ENCODE data around the gene PHRF1. TPM values are rescaled to one million over a fixed set of nuclear protein-coding genes. Genes with fewer than 3 reads are reported as not detected.

The PHRF1 gene
- total RNA-seq, 4 donors from 2014 or later, result 5.0 to 45.8 (median 24.1) TPM

DNA sequence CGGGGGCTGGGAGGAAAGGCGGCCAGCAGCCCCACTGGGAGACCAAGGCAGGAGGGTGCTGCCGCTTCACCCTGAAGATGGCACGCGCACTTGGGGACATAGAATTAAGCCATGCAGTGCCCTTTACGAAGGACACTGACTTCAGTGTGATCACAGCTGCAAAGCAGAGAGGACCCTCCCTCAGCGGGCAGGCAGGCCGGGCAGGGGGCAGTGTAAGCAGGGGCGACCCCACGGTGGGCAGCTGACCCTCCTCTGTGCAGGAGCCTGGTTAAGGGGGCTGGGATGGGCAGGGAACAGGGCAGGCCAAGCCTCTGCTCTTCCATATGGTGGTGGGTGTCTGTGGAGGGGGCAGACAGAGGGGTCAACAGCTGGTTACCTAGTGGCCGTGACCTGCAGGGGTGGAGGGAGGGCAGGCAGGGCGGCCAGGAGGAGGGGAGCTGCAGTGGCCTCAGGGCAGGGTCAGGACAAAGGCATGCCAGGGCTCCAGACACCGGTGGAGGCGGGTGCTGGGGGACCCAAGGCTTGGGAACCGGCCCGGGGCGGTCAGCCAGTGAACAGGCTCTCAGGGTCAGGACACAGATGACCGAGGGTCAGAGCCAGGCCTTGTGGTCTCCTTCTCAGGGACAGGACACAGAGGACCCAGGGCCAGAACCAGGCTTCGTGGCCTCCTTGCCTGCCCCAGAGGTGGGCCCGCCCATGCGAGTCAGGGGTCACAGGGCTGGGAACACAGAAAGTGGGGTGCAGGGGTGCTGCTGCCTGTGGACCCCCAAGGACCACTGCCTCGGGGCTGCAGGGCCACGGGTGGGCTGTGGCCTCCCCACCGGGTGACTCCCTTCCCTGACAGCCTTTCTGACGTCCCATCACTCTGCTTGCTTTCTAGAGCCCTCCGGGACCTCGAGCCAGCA is 22.9 kb upstream of the PHRF1 start:
- Histone ChIP-seq H3K36me3 (no peaks in the 10 kb centered on the region), H3K27ac (no peak overlapping the region), H3K9me3 (no peaks in the 10 kb centered on the region), H3K4me1 (peaks cover 0 to 16% of the 10 kb centered on the region in 2 donors), H3K27me3 (peaks cover 27 to 29% of the 10 kb centered on the region in 2 donors), H3K4me3 (no peak overlapping the region)
- DNase-seq, result no peak
- intact Hi-C loops (cut with DNase I; ENCODE audit: low total_unique reads), result no loop called here
- TF ChIP-seq POLR2A (IDR thresholded peaks at IDR 0.05), result no peak
- TF ChIP-seq, protein P1, sequence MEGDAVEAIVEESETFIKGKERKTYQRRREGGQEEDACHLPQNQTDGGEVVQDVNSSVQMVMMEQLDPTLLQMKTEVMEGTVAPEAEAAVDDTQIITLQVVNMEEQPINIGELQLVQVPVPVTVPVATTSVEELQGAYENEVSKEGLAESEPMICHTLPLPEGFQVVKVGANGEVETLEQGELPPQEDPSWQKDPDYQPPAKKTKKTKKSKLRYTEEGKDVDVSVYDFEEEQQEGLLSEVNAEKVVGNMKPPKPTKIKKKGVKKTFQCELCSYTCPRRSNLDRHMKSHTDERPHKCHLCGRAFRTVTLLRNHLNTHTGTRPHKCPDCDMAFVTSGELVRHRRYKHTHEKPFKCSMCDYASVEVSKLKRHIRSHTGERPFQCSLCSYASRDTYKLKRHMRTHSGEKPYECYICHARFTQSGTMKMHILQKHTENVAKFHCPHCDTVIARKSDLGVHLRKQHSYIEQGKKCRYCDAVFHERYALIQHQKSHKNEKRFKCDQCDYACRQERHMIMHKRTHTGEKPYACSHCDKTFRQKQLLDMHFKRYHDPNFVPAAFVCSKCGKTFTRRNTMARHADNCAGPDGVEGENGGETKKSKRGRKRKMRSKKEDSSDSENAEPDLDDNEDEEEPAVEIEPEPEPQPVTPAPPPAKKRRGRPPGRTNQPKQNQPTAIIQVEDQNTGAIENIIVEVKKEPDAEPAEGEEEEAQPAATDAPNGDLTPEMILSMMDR (IDR thresholded peaks at IDR 0.05), result no peak

DNA sequence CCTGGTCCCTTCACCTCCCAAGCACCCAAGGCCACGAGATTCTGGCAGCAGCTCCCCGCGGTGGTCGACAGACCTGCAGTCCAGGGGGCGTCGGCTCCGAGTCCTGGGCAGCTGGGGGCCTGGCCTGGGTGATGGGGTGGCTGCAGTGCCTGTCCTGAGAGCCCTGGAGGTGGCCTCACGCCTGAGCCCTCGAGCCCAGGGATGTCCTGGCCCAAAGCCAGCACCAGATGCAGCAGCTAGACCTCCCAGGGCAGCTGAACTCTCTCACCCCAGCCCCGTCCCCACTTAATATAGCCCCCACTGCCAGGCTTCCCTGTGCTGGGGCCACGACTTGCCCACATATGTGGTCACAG is 22.3 kb upstream of the PHRF1 start:
- Histone ChIP-seq H3K4me3 (no peak overlapping the region), H3K36me3 (no peaks in the 10 kb centered on the region), H3K27ac (no peak overlapping the region), H3K9me3 (no peaks in the 10 kb centered on the region), H3K27me3 (peaks cover 27 to 29% of the 10 kb centered on the region in 2 donors), H3K4me1 (peaks cover 0 to 16% of the 10 kb centered on the region in 2 donors)
- intact Hi-C loops (cut with DNase I; ENCODE audit: low total_unique reads), result no loop called here
- no peak for DNase-seq
- TF ChIP-seq POLR2A (IDR thresholded peaks at IDR 0.05), result no peak
- TF ChIP-seq, protein P1 (IDR thresholded peaks at IDR 0.05), result no peak

DNA sequence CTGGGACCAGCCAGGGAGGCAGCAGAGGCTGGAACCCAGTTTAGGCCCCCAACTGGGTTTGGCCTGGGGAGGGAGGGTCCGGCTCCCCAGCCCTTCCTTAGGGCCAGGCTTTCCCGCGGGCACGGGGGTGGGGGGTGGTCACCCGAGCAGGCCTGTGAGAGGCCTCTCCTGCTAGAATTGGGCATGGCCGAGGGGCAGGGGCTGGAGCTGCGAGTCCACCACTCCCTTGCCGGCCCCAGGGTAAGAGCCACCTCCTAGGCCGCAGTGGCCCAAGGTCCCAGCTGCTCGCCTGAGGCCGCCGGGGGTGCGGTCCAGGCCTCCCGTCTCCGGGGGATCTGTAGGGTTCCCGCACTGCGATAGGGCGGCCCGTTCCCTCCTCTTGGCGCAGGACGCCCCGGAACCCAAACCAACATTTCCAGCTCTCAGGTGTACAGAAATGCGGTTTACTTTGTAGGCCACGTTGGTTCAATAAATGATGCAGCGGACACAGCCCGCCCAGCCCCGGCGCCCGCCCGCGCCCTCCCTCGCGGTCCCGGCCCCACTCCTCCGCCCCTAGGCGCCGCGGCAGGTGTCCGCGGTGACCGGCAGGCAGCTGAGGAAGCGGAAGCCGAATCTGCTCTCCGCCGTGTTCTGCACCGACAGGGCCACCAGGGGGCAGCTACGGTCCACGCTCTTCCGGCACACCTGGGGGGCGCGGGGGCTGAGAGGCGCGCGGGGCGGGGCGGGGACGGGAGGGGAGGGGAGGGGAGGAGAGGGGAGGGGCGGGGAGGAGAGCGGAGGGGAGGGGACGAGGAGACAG is 21.6 kb upstream of the PHRF1 start:
- Histone ChIP-seq H3K36me3 (no peaks in the 10 kb centered on the region), H3K27me3 (peaks cover 27 to 29% of the 10 kb centered on the region in 2 donors), H3K4me1 (peaks cover 0 to 16% of the 10 kb centered on the region in 2 donors), H3K9me3 (no peaks in the 10 kb centered on the region), H3K4me3 (no peak overlapping the region), H3K27ac (no peak overlapping the region)
- intact Hi-C loops (cut with DNase I; ENCODE audit: low total_unique reads), result loop anchor here (5.0 kb wide), 1 partner anchor 168 kb away; no protein-coding TSS in a partner anchor
- no peak for TF ChIP-seq POLR2A (IDR thresholded peaks at IDR 0.05)
- TF ChIP-seq, protein P1 (IDR thresholded peaks at IDR 0.05), result peak; percentile 45 to 77 (median 64)
- peak in 1 of 2 donors; percentile 52 for DNase-seq

DNA sequence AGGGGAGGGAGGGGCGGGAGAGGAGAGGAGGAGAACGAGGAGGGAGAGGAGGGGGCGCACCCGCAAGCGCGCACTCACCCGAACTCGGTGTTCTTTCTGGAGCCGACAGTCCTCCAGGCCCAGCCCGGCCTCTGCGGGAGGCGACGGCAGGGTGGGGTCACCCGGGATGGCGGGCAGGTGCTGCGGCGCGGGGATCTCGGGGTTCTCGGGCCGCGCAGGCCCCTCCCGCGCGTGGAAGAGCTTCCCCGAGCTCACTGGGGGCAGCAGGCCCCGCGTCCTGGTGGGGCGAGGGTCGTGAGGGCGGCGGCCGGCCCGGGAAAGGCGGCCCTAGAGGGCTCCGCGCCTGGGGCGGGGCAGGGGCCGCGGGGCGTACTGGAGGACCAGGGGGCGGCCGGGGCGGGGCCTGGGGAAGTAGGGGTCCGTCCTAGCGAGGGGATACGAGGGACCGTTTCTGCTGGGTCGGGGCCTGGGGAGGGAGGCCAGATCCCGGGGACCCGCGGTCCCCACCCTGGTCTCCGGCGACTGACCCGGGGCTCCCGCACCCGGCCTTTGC is 21.0 kb upstream of the PHRF1 start:
- Histone ChIP-seq H3K4me1 (peaks cover 0 to 20% of the 10 kb centered on the region in 2 donors), H3K36me3 (no peaks in the 10 kb centered on the region), H3K9me3 (no peaks in the 10 kb centered on the region), H3K4me3 (no peak overlapping the region), H3K27ac (no peak overlapping the region), H3K27me3 (peaks cover 27 to 29% of the 10 kb centered on the region in 2 donors)
- intact Hi-C loops (cut with DNase I; ENCODE audit: low total_unique reads), result loop anchor here (5.0 kb wide), 1 partner anchor 167 kb away; no protein-coding TSS in a partner anchor
- TF ChIP-seq, protein P1 (IDR thresholded peaks at IDR 0.05), result no peak
- TF ChIP-seq POLR2A (IDR thresholded peaks at IDR 0.05), result no peak
- DNase-seq, result no peak
